Neural cell (in vitro differentiated cells): Measurements from ENCODE around the gene YIPF1. TPM values are rescaled to one million over a fixed set of nuclear protein-coding genes. Genes with fewer than 3 reads are reported as not detected.

Source experiments
- H2AFZ ChIP-seq: fragments of 200-600, 300-800 bp; sonication (generic), shearing (Covaris generic); 2 replicates; pipeline ENCODE4 v1.6.0; 2014; ENCODE audit warnings: low read depth, mild to moderate bottlenecking, antibody characterized with exemption, low read length, moderate library complexity
- H3F3A ChIP-seq: fragments of 200-600 bp; shearing (Covaris generic); 2 replicates; pipeline ENCODE4 v1.6.1; 2016; ENCODE audit warnings: mild to moderate bottlenecking, moderate library complexity, mixed read lengths, antibody characterized with exemption, low read length; ENCODE audit not compliant: insufficient read depth, poor library complexity, severe bottlenecking
- H3K27ac ChIP-seq: fragments of 200-600, 300-800 bp; sonication (generic), shearing (Covaris generic); 2 replicates; pipeline ENCODE4 v1.5.1; 2014; ENCODE audit warnings: mild to moderate bottlenecking, low read length, moderate library complexity
- H3K27me3 ChIP-seq: fragments of 300-800, 200-600 bp; sonication (generic), shearing (Covaris generic); 2 replicates; pipeline ENCODE4 v1.6.0; 2014; ENCODE audit warnings: mild to moderate bottlenecking, low read depth, low read length, moderate library complexity; ENCODE audit not compliant: insufficient read depth
- H3K36me3 ChIP-seq: fragments of 300-800, 200-600 bp; sonication (generic), shearing (Covaris generic); 2 replicates; pipeline ENCODE4 v1.5.1; 2014; ENCODE audit warnings: mild to moderate bottlenecking, antibody characterized with exemption, low read length, moderate library complexity; ENCODE audit not compliant: insufficient read depth
- H3K4me2 ChIP-seq: fragments of 300-800, 200-600 bp; sonication (generic), shearing (Covaris generic); 2 replicates; pipeline ENCODE4 v1.6.0; 2014; ENCODE audit warnings: mild to moderate bottlenecking, low read length
- H3K4me3 ChIP-seq: fragments of 300-800, 200-600 bp; sonication (generic), shearing (Covaris generic); 2 replicates; pipeline ENCODE4 v1.5.1; 2014; ENCODE audit warnings: mild to moderate bottlenecking, low read length, moderate library complexity
- H3K79me2 ChIP-seq: fragments of 200-600 bp; shearing (Covaris generic); replicated peaks from 2 replicates; pipeline ENCODE4 v1.6.0; 2014; ENCODE audit warnings: mild to moderate bottlenecking, low read length, moderate library complexity; ENCODE audit not compliant: insufficient read depth
- H3K9ac ChIP-seq: fragments of 300-800, 200-600 bp; sonication (generic), shearing (Covaris generic); 2 replicates; pipeline ENCODE4 v1.6.1; 2016; ENCODE audit warnings: mild to moderate bottlenecking, low read length, mixed read lengths
- H3K9me2 ChIP-seq: fragments of 200-600 bp; shearing (Covaris generic); 2 replicates; pipeline ENCODE4 v1.6.1; 2016; ENCODE audit warnings: mild to moderate bottlenecking, low read length, mixed read lengths; ENCODE audit not compliant: insufficient read depth
- H3K9me3 ChIP-seq: fragments of 200-600, 300-800 bp; sonication (generic), shearing (Covaris generic); 2 replicates; pipeline ENCODE4 v1.6.1; 2016; ENCODE audit warnings: mild to moderate bottlenecking, mixed run types, low read length, moderate library complexity, mixed read lengths
- H4K20me1 ChIP-seq: fragments of 200-600 bp; shearing (Covaris generic); 2 replicates; pipeline ENCODE4 v1.6.1; 2016; ENCODE audit warnings: mild to moderate bottlenecking, mixed run types; ENCODE audit not compliant: insufficient read depth
- CTCF ChIP-seq: fragments of 450-650 bp; IDR thresholded peaks from 2 replicates; pipeline ENCODE4 v1.5.1; 2014; ENCODE audit warnings: antibody characterized with exemption, mild to moderate bottlenecking, moderate library complexity; ENCODE audit not compliant: poor library complexity, severe bottlenecking
- EP300 ChIP-seq: fragments of 450-650 bp; conservative IDR thresholded peaks from 2 replicates; pipeline ENCODE4 v1.6.1; 2014; ENCODE audit warnings: antibody characterized with exemption, mild to moderate bottlenecking, moderate library complexity; ENCODE audit not compliant: poor library complexity, severe bottlenecking
- EZH2 ChIP-seq: fragments of 200-600, 300-800 bp; shearing (Covaris generic), sonication (generic); IDR thresholded peaks from 2 replicates; pipeline ENCODE4 v1.6.1; 2014; ENCODE audit warnings: antibody characterized with exemption, low read length, borderline replicate concordance, mild to moderate bottlenecking; ENCODE audit not compliant: insufficient read depth, poor library complexity, severe bottlenecking
- MXI1 ChIP-seq: fragments of 450-650 bp; conservative IDR thresholded peaks from 2 replicates; pipeline ENCODE4 v1.6.1; 2014; ENCODE audit warnings: antibody characterized with exemption, mild to moderate bottlenecking; ENCODE audit not compliant: poor library complexity, severe bottlenecking
- POLR2AphosphoS5 ChIP-seq: IDR thresholded peaks from 2 replicates; pipeline ENCODE4 v1.6.1; 2012
- RAD21 ChIP-seq: fragments of 450-650 bp; conservative IDR thresholded peaks from 2 replicates; pipeline ENCODE4 v1.6.1; 2014; ENCODE audit warnings: antibody characterized with exemption, mild to moderate bottlenecking, moderate library complexity
- REST ChIP-seq: IDR thresholded peaks from 2 replicates; pipeline ENCODE4 v1.6.1; 2012; ENCODE audit warnings: borderline replicate concordance
- SMC3 ChIP-seq: fragments of 450-650 bp; conservative IDR thresholded peaks from 2 replicates; pipeline ENCODE4 v1.6.1; 2014; ENCODE audit warnings: antibody characterized with exemption, mild to moderate bottlenecking, moderate library complexity; ENCODE audit not compliant: poor library complexity
- TAF1 ChIP-seq: IDR thresholded peaks from 2 replicates; pipeline ENCODE4 v1.6.1; 2012; ENCODE audit warnings: low read depth
- polyA plus RNA-seq: library from polyadenylated mRNA; depleted of rRNA; stranded (reverse); fragments of >200 nt; gene quantifications from 2 replicates; pipeline ENCODE4 v1.2.3, GENCODE V29; 2014

Gene YIPF1
- polyA plus RNA-seq, 1 donor from 2014 or later: 45.0 TPM

GRCh38 chr1:53891018-53891417, 1.4 kb upstream of the YIPF1 start:
- no peak overlapping the region for H3K27ac ChIP-seq
- TF ChIP-seq MXI1 (no peak), EZH2 (no peak), TAF1 (no peak), SMC3 (no peak), POLR2AphosphoS5 (no peak), REST (no peak), RAD21 (no peak), CTCF (no peak), EP300 (no peak)

GRCh38 chr1:53890522-53890941, 935 bp upstream of the YIPF1 start:
- Histone ChIP-seq H3K27me3 (no peaks in the 10 kb centered on the region), H3K9me3 (no peaks in the 10 kb centered on the region), H3K4me2 (peak overlapping the region; percentile 74), H3K36me3 (no peaks in the 10 kb centered on the region), H3K4me3 (peak overlapping the region; percentile 100), H3F3A (no peaks in the 10 kb centered on the region), H3K27ac (peak overlapping the region; percentile 4), H3K9me2 (no peaks in the 10 kb centered on the region), H3K79me2 (no peaks in the 10 kb centered on the region), H2AFZ (peak overlapping the region; percentile 56), H4K20me1 (no peaks in the 10 kb centered on the region), H3K9ac (no peak overlapping the region)
- TF ChIP-seq MXI1: no peak
- TF ChIP-seq EZH2: no peak
- TF ChIP-seq SMC3: no peak
- no peak for TF ChIP-seq TAF1
- no peak for TF ChIP-seq EP300
- no peak for TF ChIP-seq CTCF
- no peak for TF ChIP-seq RAD21
- no peak for TF ChIP-seq REST
- no peak for TF ChIP-seq POLR2AphosphoS5

More at GRCh38 chr1:53891018-53891417, 1.4 kb upstream of the YIPF1 start:
- no peak overlapping the region for H3K4me2 ChIP-seq
- no peak overlapping the region for H3K4me3 ChIP-seq
- H3K27me3 ChIP-seq: no peaks in the 10 kb centered on the region
- no peaks in the 10 kb centered on the region for H3K79me2 ChIP-seq
- no peaks in the 10 kb centered on the region for H4K20me1 ChIP-seq
- H3K9me3 ChIP-seq: no peaks in the 10 kb centered on the region
- no peaks in the 10 kb centered on the region for H3F3A ChIP-seq
- no peak overlapping the region for H3K9ac ChIP-seq
- H3K9me2 ChIP-seq: no peaks in the 10 kb centered on the region
- H3K36me3 ChIP-seq: no peaks in the 10 kb centered on the region
- no peak overlapping the region for H2AFZ ChIP-seq
